Measurements from ENCODE around the gene CELA1.

The CELA1 gene

DNA sequence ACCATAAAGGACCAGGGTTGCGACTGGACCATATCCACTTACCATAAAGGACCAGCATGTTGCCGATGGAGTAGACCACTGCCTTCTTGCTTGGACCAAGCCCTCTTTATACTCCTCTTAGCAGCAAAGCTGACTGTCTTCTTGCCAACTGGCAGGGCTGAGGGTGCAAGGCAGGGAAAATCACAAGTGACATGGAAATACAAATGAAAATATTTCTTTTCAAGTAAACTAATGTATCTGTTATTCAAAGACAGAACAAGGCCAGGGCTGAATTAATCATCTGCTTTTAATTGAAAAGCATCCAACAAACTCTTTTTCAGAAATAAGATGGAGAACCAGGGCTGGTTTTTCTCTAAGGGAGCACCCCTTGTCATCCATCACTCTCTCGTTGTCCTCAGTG is at the start of gene CELA1:
TSS of gene CELA1 (minus strand) at position 99 of the 400 bp plus-strand sequence. CDS start at position 58, 41 bp downstream.
- Histone ChIP-seq H3K4me1 (ENCODE audit: control insufficient read depth in 1 of 2, insufficient read depth in 2 of 2, low read length in 2 of 2) (no peaks in the 10 kb centered on the region), H3K36me3 (ENCODE audit: control insufficient read depth in 1 of 2, insufficient read depth in 2 of 2, low read length in 2 of 2) (no peaks in the 10 kb centered on the region), H3K27me3 (ENCODE audit: low read depth, low read length) (no peaks in the 10 kb centered on the region), H3K4me3 (ENCODE audit: low read depth in 1 of 2, low read length in 2 of 2) (no peak within 1 kb of the TSS), H3K27ac (ENCODE audit: low read length) (no peak within 1 kb of the TSS), H3K9me3 (ENCODE audit: control insufficient read depth in 1 of 2, low read length in 2 of 2) (no peaks in the 10 kb centered on the region)

GRCh38 chr12:51395283-51396230 is 49.1 kb upstream of the CELA1 start:
- H3K27me3 ChIP-seq (ENCODE audit: low read depth, low read length) = no peaks in the 10 kb centered on the region
- H3K27ac ChIP-seq (ENCODE audit: low read length) = no peak overlapping the region
- H3K4me3 ChIP-seq (ENCODE audit: low read depth in 1 of 2, low read length in 2 of 2) = no peak overlapping the region
- no peaks in the 10 kb centered on the region for H3K36me3 ChIP-seq (ENCODE audit: control insufficient read depth in 1 of 2, insufficient read depth in 2 of 2, low read length in 2 of 2)
- H3K4me1 ChIP-seq (ENCODE audit: control insufficient read depth in 1 of 2, insufficient read depth in 2 of 2, low read length in 2 of 2) = peaks cover 0 to 13% of the 10 kb centered on the region in 2 donors
- H3K9me3 ChIP-seq (ENCODE audit: control insufficient read depth in 1 of 2, low read length in 2 of 2) = no peaks in the 10 kb centered on the region

- H3K36me3 ChIP-seq (ENCODE audit: control insufficient read depth in 1 of 2, insufficient read depth in 2 of 2, low read length in 2 of 2) = no peaks in the 10 kb centered on the region
- H3K27me3 ChIP-seq (ENCODE audit: low read depth, low read length) = no peaks in the 10 kb centered on the region
- peaks cover 0 to 13% of the 10 kb centered on the region in 2 donors for H3K4me1 ChIP-seq (ENCODE audit: control insufficient read depth in 1 of 2, insufficient read depth in 2 of 2, low read length in 2 of 2)
- no peaks in the 10 kb centered on the region for H3K9me3 ChIP-seq (ENCODE audit: control insufficient read depth in 1 of 2, low read length in 2 of 2)
- H3K4me3 ChIP-seq (ENCODE audit: low read depth in 1 of 2, low read length in 2 of 2) = peak overlapping the region in 1 of 2 donors; percentile 22
- no peak overlapping the region for H3K27ac ChIP-seq (ENCODE audit: low read length)
Observed at GRCh38 chr12:51393676-51394545, 47.4 kb upstream of the CELA1 start.

DNA sequence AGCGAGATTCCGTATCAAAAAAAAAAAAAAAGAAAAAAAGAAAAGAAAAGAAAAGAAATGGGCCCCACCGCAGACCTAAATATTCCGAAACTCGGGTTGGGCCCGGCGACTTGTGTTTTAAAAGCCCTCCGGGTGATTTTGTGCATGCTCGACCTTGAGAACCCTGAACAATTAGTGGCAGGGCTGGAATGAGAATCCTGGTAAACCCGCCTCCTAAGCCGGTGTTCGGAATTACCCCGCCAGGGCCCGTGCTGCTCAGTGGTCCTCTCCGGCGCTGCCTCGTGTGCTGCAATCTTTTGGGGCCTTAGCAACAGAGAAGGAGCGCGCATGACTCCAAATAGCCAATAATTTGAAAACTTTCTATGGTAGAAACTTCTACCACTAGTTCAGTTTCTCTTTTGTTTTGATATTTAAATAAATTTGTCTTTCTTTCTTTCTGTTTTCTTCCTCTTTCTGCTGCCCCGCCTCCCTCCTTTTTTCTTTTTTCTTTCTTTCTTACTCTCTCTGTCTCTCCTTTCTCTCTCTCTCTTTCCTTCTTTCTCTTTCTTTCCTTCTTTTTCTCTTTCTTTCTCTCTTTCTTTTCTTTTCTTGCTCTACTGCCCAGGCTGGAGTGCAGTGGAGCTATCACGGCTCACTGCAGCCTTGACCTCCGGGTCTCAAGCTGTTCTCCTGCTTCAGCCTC is 46.2 kb upstream of the CELA1 start:
- no peak overlapping the region for H3K27ac ChIP-seq (ENCODE audit: low read length)
- peaks cover 0 to 13% of the 10 kb centered on the region in 2 donors for H3K4me1 ChIP-seq (ENCODE audit: control insufficient read depth in 1 of 2, insufficient read depth in 2 of 2, low read length in 2 of 2)
- no peaks in the 10 kb centered on the region for H3K9me3 ChIP-seq (ENCODE audit: control insufficient read depth in 1 of 2, low read length in 2 of 2)
- peak overlapping the region in 1 of 2 donors; percentile 28 for H3K4me3 ChIP-seq (ENCODE audit: low read depth in 1 of 2, low read length in 2 of 2)
- no peaks in the 10 kb centered on the region for H3K36me3 ChIP-seq (ENCODE audit: control insufficient read depth in 1 of 2, insufficient read depth in 2 of 2, low read length in 2 of 2)
- H3K27me3 ChIP-seq (ENCODE audit: low read depth, low read length) = no peaks in the 10 kb centered on the region

DNA sequence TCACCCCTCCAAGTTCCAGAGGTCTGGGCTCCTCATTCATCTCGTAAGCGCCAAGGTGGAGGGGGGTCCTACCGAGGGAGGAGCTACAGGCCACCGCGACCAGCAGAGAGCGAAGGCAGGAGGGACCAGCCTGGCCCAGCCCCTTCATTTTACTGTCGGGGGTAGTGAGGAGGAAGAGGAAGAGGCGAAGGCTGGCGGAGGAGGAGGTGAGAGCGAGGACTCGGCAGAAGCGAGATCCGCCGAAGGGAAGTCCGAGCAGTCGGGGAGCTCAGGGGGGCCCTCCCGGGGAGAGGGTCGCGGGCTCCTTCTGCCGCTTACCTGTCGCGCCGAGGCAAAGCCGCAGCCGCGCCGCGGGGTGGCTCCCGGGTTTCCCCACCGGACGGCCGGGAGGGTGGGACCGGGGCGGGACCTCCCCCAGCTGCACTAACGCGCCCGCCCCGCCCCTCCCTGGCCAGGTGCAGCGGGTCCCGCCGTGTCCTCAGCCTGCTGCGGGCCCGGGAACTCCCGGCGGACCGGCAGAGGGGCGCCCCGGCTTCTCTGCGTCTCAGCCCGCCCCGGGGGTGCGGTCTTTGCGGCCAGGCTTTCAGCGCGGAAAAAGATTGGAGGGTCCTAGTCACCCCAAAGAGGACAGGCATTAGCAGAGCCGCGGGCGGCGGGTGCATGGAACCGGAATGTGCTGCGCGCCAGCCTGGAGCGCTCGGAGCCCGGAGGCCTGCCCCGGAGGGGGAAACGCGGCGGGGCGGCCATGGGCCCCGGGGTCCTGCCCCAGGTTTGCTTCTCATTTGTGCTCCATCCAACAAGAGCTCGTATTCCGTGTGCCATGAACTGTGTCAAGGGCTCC is 45.0 kb upstream of the CELA1 start, which contains the start of gene GALNT6:
TSS of gene GALNT6 (minus strand) at position 124 of the 841 bp plus-strand sequence. CDS start 11,625 bp downstream, outside the sequence.
- H3K36me3 ChIP-seq (ENCODE audit: control insufficient read depth in 1 of 2, insufficient read depth in 2 of 2, low read length in 2 of 2) = no peaks in the 10 kb centered on the region
- peak within 1 kb of the TSS; percentile 32 for H3K27ac ChIP-seq (ENCODE audit: low read length)
- H3K4me3 ChIP-seq (ENCODE audit: low read depth in 1 of 2, low read length in 2 of 2) = peak within 1 kb of the TSS; percentile 50 to 65
- H3K4me1 ChIP-seq (ENCODE audit: control insufficient read depth in 1 of 2, insufficient read depth in 2 of 2, low read length in 2 of 2) = peaks cover 0 to 13% of the 10 kb centered on the region in 2 donors
- no peaks in the 10 kb centered on the region for H3K27me3 ChIP-seq (ENCODE audit: low read depth, low read length)
- H3K9me3 ChIP-seq (ENCODE audit: control insufficient read depth in 1 of 2, low read length in 2 of 2) = no peaks in the 10 kb centered on the region

DNA sequence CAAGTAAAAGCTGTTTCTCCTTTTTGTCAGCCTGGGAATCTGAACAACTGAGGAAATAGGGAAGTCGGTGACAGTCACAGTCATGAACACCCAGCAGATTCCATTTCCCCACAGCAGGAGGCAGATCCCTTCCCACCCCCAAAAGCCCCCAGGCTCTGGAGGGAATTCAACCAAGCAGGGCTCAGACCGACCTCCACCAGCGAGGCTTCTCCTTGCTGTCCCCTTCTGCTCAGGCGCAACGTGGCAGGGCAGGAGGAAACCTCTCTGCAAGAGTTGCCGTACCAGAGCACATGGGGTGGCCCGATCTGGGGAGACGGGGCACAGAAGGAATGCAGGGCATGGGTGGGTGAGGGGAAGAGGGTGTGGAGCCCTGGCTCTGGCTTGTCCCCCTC is 44.4 kb upstream of the CELA1 start:
- Histone ChIP-seq H3K36me3 (ENCODE audit: control insufficient read depth in 1 of 2, insufficient read depth in 2 of 2, low read length in 2 of 2) (no peaks in the 10 kb centered on the region), H3K4me1 (ENCODE audit: control insufficient read depth in 1 of 2, insufficient read depth in 2 of 2, low read length in 2 of 2) (peaks cover 0 to 13% of the 10 kb centered on the region in 2 donors), H3K27ac (ENCODE audit: low read length) (peak overlapping the region; percentile 32), H3K9me3 (ENCODE audit: control insufficient read depth in 1 of 2, low read length in 2 of 2) (no peaks in the 10 kb centered on the region), H3K4me3 (ENCODE audit: low read depth in 1 of 2, low read length in 2 of 2) (peak overlapping the region; percentile 50 to 65), H3K27me3 (ENCODE audit: low read depth, low read length) (no peaks in the 10 kb centered on the region)

GRCh38 chr12:51390457-51390856 is 44.0 kb upstream of the CELA1 start:
- Histone ChIP-seq H3K27me3 (ENCODE audit: low read depth, low read length) (no peaks in the 10 kb centered on the region), H3K27ac (ENCODE audit: low read length) (no peak overlapping the region), H3K4me1 (ENCODE audit: control insufficient read depth in 1 of 2, insufficient read depth in 2 of 2, low read length in 2 of 2) (peaks cover 0 to 13% of the 10 kb centered on the region in 2 donors), H3K9me3 (ENCODE audit: control insufficient read depth in 1 of 2, low read length in 2 of 2) (no peaks in the 10 kb centered on the region), H3K4me3 (ENCODE audit: low read depth in 1 of 2, low read length in 2 of 2) (no peak overlapping the region), H3K36me3 (ENCODE audit: control insufficient read depth in 1 of 2, insufficient read depth in 2 of 2, low read length in 2 of 2) (no peaks in the 10 kb centered on the region)

- Histone ChIP-seq H3K27ac (ENCODE audit: low read length) (no peak overlapping the region), H3K27me3 (ENCODE audit: low read depth, low read length) (no peaks in the 10 kb centered on the region), H3K36me3 (ENCODE audit: control insufficient read depth in 1 of 2, insufficient read depth in 2 of 2, low read length in 2 of 2) (no peaks in the 10 kb centered on the region), H3K9me3 (ENCODE audit: control insufficient read depth in 1 of 2, low read length in 2 of 2) (no peaks in the 10 kb centered on the region), H3K4me3 (ENCODE audit: low read depth in 1 of 2, low read length in 2 of 2) (no peak overlapping the region), H3K4me1 (ENCODE audit: control insufficient read depth in 1 of 2, insufficient read depth in 2 of 2, low read length in 2 of 2) (peaks cover 0 to 13% of the 10 kb centered on the region in 2 donors)
Observed at GRCh38 chr12:51389302-51389999, 43.0 kb upstream of the CELA1 start.

GRCh38 chr12:51388846-51389245 is 42.4 kb upstream of the CELA1 start:
- Histone ChIP-seq H3K4me3 (ENCODE audit: low read depth in 1 of 2, low read length in 2 of 2) (no peak overlapping the region), H3K36me3 (ENCODE audit: control insufficient read depth in 1 of 2, insufficient read depth in 2 of 2, low read length in 2 of 2) (no peaks in the 10 kb centered on the region), H3K9me3 (ENCODE audit: control insufficient read depth in 1 of 2, low read length in 2 of 2) (no peaks in the 10 kb centered on the region), H3K27me3 (ENCODE audit: low read depth, low read length) (no peaks in the 10 kb centered on the region), H3K4me1 (ENCODE audit: control insufficient read depth in 1 of 2, insufficient read depth in 2 of 2, low read length in 2 of 2) (peaks cover 0 to 13% of the 10 kb centered on the region in 2 donors), H3K27ac (ENCODE audit: low read length) (no peak overlapping the region)

Measured in muscle layer of duodenum (tissue), 2 donors.